NCI-H2171 treated with DMSO at 0.1 percent for 48 hours (cell line): ENCODE results near the gene HES6.

ENCODE experiments used
- DNase-seq: peaks from one replicate; lab custom pipeline; 2025; lab: John Stamatoyannopoulos, UW

The HES6 gene

DNA sequence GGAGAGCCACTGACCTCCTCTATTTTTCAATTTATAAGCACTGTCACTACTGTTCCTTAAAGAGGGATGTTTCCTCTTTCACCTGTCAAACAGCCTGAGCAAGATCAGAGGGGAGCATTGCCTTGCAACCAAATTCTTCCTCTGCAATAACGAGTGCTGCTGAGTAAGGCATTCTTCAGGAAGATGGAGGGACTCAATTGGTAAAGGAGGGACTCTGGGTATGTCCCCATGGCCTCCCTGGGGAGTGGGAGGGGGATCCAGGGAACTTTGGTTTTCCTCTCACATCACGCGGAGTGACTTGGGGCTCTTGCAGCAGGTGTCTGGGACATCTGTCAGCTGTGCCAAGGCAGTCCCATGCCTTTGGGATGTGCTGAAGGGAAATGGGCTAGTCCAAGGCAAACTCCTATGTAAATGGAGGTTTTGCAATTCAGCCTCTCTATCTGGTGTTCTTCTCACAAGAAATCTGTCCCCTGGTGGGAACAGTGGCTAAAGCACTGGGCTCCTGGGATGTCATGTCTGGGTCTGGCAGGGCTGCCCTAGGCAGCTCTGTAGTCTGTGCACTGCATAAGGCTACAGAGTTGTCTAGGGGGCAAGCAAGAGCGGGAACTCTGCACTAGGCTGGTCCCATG is 14.4 kb upstream of the HES6 start:
- DNase-seq, result peak; percentile 41

DNA sequence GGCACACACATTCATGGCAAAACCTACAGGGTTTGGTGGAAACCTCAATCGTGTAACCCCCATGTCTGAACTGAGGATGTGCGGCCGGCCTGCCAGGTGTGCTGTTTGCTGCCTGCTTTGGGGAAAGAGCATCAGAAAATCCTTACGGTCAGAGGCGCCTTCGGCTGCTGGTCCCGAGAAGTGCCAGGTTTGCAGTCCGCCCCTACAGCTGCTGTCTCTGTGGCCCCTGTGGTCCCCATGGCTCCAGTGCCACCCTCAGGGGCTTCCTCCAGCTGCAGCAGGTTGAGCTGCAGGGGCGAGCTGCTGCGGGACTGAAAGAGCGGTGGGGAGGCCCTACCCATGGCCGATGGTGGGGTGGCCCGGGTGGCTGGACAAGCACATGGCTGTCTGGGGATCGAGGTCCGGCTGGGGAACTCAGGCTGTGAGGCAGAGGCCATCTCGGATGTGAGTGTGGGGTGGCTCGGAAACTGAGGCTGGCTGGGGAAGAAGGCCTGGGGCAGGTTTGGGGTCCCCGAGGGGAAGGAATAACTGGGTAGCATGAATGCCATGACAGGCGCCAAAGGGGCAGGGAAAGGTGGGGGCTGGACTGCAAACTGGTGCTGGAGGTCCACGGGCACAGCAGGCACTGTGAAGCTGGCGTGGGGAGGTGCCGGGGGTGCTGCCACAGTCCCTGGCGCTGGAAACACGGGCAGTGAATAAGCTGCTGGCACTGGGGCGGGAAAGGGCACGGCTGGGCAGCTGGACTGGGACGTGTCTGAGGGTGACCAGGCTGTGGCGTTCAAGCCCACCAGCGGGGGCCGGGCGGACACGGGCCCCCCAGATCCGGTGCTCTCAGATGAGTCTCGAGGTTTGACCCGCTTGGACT is 13.2 kb upstream of the HES6 start:
- no peak for DNase-seq

DNA sequence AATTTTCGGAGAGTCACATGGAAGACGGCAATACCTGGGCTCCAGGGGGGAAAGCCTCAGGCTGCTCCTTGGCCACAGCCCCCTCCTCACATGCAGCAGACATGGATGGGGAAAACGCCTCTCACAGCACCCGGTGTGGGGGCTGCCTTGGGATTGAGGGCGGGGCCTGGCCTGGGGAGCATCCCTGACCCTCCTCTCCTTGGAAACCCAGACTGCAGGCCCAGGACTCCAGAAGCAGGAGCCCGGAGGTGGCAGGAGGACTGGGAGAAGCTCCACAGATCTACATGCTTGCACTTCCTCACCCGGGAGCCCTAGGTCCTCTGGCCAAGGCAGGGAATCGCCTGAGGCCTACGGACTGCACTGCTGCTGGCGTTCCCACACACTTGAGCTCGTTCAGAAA is 12.1 kb upstream of the HES6 start:
- no peak for DNase-seq

DNA sequence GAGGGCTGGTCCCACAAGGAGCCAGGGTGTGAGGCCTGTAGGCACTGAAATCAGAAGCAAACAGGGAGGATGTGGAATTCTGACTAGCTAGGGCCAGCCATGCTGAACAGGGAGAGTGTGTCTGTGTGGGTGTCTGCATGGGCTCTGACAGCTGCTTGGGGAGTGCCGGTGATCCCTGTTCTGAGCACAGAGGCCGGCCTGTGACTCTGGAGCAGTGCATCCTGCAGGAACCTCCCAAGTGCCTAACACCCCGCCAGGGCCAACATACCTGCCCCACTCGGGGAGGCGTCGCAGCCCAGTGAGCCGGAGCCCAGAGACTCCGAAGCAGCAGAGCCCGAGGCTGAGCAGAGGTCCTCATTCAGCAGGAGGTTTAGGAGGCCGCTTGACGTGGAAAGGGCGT is 11.5 kb upstream of the HES6 start:
- DNase-seq, result no peak

DNA sequence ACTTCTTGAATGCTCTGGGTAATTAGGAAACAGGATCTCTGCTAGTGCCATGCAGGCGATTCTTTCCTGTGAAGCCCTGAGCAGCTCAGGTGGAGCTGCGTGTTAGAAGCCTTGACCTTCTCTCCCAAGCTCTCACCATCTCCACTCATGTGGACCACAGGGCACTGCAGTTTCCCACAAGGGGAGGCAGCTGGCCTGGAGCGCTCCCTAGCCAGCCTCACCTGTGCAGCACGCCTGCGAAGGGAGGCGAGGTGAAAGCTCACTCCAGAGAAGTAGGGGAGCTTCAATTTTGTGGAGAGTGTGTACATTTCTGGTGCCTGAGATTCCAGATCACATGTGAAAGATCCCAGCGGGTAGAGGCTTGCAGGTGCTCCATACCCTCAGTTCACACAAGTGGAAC is 11.1 kb upstream of the HES6 start:
- no peak for DNase-seq

DNA sequence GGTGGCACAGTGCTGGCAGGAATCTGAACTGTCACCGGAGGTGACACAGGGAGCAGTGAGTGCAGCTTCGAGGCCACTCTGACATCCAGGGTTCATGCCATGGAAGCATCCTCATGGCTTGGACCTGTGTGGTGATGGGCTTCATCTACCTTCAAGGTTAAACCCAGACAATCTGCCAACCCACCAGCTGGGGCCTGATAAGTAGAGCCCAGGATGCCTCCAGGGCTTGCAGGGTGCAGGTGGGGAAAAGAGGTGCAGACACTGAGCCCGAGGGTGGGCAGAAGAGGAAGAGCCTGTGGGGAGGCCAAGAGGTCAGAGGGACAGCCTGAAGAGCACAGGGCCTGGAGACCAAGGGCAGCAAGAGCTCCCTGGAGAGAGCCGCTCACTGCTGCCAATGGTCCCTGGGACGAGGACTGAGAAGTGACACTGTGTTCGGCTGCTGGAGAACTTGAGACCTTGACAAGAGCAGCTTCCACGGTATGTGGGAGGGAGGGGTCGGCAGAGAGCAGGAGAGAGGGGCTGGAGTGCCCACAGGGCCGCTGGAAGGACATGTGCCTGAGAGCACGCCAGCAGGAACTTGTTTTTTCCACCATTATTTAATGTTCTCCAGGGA is 8.1 kb upstream of the HES6 start:
- DNase-seq, result peak; percentile 19

DNA sequence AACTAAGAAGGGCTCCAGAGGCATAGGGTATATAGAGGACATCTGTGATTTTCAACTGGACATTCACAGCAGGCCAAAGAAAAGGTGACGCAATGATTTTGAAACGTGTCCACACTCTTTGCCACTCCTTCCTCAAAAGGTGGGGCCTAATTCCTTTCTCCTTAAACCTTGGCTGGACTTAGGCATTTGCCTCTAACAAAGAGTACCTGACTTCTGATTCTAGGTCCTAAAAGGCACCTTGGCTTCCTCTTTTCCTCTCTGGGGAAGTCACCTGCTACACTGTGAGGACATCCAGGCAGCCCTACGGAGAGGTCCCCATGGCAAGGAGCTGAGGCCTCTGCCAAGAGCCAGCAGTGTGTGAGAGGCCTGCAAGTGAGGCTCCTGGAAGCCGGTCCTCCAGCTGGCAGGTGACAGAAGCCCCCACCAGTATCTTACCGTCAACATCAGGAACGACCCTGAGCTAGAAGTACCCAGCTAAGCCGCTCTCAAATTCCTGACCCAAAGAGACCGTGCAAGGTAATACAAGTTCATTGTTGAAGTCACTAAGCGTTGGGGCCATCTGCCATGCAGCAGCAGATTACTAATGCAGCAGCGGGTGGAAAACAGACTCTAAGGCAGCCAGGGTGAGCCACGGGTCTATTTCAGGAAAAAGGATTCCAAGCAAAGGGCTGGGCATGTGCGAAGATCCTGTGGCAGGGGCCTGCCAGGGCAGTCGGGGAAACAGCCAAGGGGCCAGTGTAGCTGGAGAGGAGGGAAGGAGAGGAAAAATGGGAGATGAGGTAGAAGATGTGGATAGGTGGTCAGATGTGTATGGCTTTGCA is 7.4 kb upstream of the HES6 start:
- peak; percentile 80 for DNase-seq

DNA sequence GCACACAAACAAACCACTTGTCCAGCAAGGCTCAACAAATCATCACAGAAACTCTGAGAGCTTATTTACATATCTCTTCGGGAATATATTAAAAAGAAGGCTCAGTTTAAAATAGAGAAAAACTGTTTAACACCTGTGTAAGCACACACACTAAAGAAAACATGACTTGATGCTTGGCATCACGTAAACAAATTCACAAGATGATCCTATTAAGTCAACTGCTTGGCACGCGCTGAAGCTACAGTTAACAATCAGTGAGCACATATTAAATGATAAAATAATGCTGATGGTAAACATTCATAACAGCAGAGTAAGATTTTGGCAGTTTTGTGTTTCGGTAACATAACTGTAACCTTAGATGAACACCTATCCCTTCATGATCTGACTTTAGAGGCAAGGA is 4.3 kb upstream of the HES6 start:
- DNase-seq, result no peak

DNA sequence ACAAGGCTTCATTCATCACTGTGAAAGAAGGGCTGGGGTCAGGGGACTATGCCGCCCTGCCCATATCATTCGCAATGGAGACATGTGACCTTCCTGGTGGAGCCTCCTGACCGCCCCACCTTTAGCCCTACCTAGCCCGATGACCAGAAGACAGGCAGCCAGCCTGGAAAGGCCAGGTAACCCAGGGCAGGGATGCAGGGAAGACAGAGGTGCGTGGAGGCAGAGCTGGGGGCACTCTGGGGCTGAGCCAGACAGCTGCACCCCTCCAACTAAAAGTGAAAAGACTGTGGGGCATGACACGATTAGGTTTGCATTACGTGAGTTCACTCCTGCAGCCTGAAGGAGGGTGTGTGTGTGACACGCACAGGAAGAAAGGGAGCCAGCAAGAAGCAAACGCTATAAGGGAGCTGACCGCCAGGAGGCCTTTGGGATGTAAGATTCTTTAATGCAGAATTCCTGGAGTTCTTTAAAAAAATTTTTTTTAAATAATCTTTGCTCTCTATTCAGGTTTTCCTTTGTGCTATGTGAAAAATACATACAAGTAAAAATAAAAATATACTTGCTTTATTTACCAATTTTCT is 3.7 kb upstream of the HES6 start:
- no peak for DNase-seq

DNA sequence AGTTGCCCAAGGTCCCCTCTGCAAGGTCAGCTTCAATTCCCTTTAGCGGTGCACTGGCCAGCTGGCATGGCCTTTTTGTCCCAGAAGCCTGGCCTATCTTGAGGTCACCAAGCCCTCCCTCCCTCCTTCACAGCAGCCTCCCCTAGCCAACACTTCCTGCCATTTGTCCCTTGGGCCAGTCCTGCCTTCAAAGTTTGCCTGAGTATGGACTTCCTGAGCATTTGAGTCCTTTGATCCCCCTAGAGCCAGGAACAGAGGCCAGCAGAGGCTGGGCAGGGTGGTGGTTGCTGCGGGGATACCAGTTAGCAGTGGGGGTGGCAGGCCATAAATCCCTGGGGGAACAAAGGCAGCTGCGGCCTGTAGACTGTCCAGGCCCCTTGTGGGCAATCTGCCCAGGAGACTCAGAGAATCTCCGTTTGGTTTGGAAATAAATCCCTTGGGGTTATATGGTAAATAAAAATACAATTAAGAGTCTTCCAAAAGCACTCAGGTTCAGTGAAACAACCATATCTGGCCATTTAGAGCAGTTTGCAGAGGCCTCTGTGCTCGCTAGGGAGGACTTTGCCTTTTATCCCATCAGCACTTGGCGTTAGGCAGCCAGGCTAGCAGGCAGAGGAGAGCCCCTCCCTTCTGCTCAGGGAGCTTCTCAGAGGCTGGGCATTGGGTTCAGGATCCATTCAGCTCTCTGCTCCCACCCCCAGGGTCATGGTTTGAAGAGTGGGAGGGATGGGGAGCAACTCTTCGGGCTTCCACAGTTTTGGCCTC is 3.1 kb upstream of the HES6 start:
- DNase-seq, result no peak

DNA sequence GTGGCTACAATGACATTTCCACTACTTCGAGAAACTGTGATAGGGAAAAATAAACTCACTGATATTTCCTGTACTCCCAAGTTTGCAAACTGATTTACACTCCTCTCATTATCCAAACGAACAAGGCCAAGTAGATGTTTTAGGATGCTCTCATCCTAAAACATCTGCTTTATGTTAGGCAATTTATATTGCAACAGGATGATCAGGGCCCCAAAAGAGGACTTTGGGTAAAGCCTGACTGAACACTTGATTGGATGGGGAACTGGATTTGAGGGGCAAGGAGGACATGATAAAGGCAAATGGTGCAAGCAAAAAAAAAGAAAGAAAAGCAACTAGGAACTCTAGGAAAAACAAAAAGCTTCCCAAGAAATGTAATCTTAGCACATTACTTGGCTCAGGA is 2.1 kb upstream of the HES6 start:
- no peak for DNase-seq

DNA sequence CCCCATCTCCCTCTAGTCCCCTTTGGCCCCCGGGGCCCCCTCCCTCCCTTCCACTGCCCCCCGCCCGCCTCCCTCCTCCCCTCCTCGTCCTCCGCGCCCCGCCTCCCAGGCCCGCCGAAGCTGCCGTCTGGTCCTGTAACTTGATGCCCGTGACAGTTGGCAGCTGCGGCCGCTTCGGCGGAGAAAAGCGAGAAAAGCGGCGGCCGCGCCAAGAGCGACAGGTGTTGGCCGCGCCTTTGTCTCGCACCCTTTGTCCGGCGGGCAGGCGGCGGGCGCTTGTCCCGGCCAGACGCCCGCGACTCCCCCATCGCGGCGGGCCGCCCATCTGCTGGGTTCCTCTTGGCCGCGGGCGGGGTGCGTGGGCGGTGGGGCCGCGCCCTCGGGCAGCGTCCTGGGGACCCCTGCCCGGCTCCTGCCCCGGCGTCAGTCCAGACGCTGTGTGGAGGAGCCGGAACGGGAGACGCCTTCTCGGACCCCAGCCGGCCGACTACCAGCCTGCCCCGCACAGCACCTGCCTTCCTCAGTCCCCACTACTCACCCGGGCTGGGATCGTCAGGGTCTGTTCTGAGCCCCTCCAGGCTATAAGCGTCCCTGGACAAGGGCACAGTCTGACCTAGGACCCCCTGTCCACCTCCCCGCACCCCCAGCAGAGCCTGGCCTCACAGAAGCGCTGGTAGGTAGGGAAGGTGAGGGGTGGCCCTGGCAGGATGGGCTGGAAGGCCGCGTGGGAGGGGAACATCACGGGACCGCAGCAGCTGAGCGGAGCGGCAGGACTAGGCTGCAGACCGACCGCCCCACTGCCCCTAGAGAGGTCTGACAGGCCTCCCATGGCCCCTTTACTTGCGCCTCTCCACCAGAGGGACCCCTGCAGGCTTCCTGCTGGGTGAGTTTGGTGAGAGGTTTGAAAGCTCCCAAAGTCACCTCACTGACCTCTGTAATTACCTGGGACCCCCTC is 1.2 kb upstream of the HES6 start:
- peak; percentile 75 for DNase-seq

DNA sequence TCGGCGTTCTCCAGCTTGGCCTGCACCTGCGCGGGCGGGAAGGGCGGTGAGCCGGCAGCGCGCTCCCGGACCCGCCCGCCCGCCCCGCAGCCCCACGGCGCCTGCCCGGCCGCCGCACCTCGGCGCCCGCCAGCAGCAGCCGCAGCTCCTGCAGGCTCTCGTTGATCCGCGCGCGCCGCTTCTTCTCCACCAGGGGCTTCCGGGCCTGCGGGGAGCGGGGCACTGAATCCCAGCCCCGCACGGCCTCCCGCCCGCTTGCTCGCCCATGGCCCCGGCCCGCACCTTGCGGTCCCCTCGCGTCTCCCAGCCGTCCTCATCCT is 335 bp downstream of the HES6 start:
- no peak for DNase-seq

DNA sequence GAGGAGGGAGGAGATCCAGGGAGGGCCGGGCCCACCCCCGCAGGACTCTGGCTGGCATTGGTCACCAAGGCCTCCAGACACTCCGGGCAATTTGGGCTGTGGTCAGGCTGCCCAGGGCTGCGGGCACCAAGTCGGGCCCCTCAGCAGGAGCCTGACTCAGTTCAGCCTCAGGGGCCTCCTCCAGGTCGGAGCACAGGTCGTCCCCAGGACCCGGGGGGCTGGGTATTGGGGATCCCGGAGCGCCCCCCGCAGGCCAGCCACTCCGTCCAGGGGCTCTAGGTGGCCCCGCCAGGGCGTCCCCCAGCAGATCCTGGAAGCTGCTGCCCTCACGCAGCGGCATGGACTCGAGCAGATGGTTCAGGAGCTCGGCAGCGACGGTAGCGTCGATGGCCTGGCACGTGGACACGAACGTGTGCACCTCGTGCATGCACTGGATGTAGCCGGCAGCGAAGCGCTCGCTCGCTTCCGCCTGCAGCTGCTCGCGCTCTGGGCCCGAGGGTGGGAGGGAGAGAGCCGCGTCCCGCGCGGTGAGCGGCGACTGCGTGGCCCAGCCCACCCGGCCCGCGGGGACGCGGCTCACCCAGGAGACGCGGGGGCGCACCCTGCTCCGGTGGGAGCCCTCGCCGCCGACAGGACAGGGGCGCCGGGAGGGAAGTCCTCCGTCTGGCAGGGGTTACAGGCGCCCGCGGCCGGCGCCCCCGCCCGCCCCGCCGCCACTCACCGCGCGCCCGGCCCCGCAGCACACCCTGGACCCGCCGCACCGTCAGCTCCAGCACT is 884 bp downstream of the HES6 start:
- DNase-seq, result peak; percentile 5

DNA sequence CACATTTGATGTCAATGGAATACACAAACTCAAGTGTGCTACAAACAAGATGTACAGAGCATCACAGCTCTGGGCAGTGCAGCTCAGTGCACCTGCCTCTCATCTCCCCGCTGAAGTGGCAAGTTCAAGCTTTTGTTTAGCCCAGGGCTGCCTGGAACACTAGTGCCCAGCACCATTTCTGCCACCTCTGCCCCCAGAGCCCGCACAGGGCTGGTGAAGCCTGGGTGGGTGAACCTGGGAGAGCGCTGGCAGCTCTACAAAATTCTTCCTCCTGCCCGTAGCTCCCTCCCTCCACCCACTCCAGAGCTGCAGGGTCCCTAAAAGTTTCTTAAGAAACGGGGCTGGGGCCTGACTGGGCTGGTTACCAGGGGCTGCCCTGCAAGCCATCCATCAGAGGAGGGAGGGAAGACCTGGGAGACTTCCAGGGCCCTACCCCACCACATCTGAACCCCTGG is 1.5 kb downstream of the HES6 start:
- no peak for DNase-seq

DNA sequence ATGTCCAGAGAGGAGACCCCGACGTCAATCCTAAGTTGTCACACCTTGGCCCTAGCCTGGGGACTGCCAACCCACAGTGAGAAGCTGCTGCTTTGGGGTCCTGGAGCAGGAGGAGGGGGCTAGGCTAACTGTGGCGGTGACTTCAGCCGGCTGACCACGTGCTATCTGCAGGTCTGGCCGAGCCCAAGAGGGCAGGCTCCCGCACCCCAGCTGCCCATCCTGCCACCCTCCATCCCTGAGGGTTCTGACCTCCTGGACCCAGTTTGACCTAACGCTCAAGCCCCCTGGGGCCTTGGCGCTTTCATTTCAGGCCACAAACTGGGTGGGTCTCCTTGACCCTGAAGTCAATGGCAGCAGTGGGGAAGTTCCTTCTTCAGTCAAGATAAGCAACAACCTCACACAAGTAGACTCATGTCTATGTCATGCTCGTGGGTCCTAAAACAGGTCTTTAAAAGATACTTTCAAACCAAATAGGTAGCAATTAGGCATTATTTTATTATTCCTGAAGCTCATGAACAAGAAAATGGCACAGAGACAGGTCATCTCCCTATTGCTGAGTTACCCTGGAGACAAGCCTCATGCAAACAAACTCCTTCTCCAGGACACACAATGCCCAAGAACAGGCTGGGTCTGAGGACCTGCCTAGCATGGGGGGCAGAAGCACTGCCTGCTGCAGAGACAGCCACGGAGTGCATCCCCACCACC is 2.3 kb downstream of the HES6 start:
- no peak for DNase-seq

DNA sequence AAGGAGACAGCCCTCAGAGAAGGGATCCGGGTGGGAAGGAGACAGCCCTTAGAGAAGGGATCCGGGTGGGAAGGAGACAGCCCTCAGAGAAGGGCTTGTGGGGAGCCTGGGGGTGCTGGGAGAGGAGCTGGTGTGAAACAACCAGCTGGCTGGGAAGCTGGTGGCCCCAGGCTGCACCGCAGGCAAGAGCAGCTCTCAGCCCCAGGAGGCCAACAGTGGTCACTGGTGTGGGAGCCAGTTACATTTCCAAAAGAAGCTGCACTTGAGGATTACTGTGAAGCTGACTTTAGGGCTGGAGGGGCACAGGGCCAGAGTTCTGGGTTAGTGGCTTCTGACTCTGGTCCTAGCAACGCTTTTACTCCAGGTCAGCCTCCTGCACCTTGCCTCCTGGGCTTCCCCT is 3.3 kb downstream of the HES6 start:
- DNase-seq, result no peak

DNA sequence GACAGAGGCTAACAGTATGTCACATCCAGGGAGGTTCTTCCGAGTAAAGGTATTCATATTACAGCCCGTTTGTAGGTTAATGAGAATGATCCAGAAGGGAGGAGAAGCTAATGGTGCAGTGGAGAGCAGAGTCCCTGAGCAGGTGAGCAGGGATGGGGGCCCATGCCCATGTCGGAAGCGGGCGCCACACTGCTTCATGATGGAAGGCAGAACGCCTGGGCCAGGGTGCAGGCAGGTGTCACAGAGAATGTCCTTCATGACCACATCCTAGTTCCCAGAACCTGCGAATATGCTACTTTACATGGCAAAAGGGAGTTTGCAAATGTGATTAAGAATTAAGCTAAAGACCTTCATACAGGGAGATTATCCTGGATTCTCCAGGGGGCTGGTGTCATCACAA is 4.0 kb downstream of the HES6 start:
- no peak for DNase-seq

DNA sequence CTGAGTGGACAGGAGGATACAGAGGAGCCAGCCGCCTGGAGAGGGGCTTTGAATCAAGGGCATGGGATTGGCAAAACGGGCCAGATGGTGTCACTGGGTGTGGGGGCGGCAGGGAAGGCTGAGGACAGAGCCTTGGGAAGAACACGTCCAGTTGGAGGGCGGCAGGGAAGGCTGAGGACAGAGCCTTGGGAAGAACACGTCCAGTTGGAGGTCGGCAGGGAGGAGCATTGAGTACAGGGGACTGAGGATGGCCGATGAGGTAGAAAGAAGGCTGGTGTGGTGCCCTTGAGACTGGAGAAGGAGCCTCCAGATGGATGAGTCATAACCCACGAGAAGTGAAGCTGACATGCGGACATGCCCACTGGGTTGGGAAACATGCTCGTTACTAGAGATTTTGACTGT is 4.5 kb downstream of the HES6 start:
- DNase-seq, result no peak
